ENCODE results near the gene KLLN.
A peak's percentile ranks its signal among the peaks of the same experiment; 100 is the strongest.
"Not testable (repeated sequence)": the region's sequence is repeated elsewhere in the genome, so short reads cannot be mapped to it uniquely, and the experiment has no call there.

The KLLN gene

GRCh38 chr10:87865241-87865881 is 2.0 kb upstream of the KLLN start:
- no peak for DNase-seq

DNA sequence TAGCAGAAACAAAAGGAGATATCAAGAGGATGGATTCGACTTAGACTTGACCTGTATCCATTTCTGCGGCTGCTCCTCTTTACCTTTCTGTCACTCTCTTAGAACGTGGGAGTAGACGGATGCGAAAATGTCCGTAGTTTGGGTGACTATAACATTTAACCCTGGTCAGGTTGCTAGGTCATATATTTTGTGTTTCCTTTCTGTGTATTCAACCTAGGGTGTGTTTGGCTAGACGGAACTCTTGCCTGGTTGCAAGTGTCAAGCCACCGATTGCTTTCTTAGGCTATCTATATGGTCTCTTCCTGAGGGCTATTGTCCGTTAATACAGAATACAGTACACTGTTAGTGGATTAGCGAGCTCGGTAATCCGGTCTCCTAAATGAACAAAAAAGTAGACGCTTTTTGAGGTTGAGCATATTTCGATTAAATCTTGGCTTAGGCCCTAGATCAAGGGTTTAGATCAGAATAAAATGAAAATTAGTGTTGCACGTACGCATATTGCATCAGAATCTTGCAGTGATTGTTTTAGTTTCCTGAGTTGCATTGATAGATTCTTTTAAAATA is 1.2 kb upstream of the KLLN start:
- DNase-seq: no peak

DNA sequence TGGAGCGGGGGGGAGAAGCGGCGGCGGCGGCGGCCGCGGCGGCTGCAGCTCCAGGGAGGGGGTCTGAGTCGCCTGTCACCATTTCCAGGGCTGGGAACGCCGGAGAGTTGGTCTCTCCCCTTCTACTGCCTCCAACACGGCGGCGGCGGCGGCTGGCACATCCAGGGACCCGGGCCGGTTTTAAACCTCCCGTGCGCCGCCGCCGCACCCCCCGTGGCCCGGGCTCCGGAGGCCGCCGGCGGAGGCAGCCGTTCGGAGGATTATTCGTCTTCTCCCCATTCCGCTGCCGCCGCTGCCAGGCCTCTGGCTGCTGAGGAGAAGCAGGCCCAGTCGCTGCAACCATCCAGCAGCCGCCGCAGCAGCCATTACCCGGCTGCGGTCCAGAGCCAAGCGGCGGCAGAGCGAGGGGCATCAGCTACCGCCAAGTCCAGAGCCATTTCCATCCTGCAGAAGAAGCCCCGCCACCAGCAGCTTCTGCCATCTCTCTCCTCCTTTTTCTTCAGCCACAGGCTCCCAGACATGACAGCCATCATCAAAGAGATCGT is 690 bp upstream of the KLLN start:
- peak; percentile 33 for DNase-seq

GRCh38 chr10:87862679-87863052 is 667 bp downstream of the KLLN start:
- no peak for DNase-seq

DNA sequence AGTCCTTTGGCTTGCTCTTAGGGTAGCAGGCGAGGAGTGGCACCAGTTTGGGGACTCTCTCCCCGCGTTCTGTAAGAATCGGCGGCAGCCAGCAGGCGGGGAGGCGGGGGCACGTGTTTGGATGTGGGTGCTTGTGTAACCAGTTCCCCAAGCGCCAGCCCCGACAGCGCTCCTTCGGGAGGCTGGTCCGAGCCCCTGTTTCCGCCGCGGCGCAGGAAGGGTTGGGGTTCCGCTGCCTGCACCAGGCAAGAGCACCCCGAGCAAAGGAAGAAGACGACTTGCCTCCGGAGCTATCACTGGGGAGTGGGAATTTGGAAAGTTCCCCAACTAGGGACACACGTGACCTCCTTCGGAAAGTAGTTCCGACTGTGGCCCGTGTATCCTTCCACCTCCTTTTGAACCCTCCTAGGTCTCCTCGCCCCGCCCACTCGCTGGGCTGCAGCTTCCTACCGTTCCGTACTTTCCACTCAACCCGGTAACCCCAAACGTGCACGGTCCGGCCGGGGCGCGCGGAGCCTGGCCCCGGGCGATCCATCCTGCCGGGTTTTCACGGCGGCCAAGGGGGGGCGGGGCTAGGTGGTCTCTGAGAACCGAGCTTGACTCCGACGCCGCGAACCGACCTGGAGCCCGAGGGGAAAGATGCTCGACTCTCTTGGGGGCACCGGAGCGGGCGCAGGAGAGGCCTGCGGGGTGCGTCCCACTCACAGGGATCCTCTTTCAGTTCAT is 1.2 kb downstream of the KLLN start:
- peak; percentile 96 for DNase-seq

DNA sequence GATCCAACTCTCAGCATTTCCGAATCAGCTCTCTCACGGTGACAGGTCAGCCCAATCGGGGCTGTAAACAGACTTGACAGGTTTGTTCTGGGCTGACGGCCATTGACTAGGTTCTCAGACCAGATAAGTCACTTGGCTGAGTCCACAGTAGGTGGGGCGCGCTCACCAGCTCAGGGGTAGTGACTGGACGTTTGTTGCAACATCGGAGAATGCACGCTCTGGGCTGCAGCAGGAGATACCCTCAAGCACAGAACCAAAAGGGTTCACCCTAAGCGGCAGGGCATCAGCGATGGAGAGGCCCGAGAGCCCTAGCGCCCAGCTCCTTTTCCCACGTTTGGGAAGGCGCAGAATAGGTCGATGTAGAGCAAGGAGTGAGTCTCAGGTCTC is 1.8 kb downstream of the KLLN start:
- DNase-seq: no peak

GRCh38 chr10:87860816-87861403 is 2.4 kb downstream of the KLLN start:
- no peak for DNase-seq

DNA sequence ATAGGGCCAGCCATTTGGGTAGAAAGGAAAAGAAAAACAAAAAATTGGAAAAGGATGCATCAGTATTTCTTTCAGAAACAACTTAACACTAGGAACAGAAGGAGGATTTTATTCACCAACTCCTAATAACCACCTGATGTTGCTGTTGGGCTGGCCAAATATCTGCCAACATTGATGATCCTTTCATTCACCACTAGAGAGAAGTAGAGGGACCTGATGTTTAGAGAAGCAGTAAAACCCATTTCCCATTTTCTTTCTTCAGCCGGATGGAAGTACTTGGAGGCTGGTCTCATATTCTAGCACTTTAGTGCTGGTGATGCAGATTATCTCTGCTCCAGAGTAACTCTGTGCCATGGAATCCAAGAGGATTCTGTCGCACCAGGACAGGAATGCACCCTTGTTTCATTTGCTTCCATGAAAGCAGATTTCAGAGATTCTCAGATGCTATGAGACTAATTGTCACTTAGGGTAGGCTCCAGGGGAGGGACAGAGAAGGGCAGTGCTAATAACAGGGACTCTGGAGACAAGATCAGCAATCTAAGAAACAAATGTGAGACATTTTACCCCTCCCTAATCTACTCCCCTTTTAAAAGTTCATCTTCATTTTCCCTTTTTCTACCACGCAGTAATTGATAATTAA is 3.1 kb downstream of the KLLN start:
- DNase-seq: peak; percentile 74

DNA sequence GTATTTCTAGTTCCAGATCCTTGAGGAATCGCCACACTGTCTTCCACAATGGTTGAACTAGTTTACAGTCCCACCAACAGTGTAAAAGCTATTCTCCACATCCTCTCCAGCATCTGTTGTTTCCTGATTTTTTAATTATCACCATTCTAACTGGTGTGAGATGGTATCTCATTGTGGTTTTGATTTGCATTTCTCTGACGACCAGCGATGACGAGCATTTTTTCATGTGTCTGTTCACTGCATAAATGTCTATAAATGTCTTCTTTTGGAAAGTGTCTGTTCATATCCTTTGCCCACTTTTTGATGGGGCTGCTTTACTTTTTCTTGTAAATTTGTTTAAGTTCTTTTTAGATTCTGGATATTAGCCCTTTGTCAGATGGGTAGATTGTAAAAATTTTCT is 7.7 kb downstream of the KLLN start:
- not testable (repeated sequence) for DNase-seq

- DNase-seq: not testable (repeated sequence)
Observed at GRCh38 chr10:87855247-87855646, 8.1 kb downstream of the KLLN start.

DNA sequence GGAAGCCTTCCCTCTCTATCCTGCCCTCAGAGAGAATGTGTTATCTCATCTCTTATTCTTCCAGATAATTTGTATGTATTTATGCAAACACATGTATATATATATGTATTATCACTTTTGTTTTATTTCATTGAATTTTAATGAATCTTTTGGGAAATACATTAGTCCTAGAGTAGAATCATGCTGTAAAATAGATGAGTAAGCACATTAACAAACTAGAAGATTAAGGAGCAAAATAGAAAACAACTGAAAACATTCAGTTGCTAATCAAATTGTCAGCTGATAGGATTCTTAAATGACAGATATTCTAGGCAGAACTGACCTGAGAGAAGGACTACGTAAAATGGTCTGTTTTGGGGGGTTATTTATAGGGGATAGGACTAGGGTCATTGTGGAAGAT is 11.2 kb downstream of the KLLN start:
- DNase-seq: no peak

GRCh38 chr10:87850742-87851205 is 12.6 kb downstream of the KLLN start:
- peak; percentile 54 for DNase-seq

GRCh38 chr10:87849001-87849400 is 14.3 kb downstream of the KLLN start:
- DNase-seq: no peak

GRCh38 chr10:87847550-87847949 is 15.8 kb downstream of the KLLN start:
- no peak for DNase-seq

DNA sequence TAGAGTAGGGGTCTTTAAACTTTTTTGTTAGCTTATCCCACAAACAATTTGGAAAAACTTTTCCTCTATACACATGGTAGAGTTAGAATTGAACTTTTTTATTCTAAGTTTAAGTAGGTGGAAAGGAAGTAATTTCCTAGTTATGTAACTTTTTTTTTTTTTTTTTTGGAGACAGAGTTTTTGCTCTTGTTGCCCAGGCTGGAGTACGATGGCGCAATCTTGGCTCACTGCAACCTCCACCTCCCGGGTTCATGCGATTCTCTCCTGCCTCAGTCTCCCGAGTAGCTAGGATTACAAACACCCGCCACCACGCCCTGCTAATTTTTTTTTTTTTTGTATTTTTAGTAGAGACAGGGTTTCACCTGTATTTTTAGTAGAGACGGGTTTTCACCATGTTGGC is 16.6 kb downstream of the KLLN start:
- not testable (repeated sequence) for DNase-seq

DNA sequence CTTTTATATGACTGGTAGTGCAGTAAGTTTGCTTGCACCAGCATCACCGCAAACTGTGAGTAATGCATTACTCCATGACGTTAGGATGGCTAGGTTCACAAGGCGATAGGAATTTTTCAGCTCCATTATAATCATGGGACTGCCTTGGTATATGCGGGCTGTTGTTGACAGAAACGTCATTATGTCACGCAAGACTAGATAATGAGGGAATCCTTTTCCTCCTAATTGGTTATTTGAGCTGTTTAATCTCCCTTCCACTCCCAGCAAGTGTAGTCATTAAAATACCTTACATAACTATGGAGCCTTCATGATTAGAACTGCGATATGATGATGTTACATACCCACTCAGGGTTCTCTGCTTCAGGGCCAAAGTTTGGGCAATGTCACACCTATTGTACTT is 17.3 kb downstream of the KLLN start:
- DNase-seq: no peak

DNA sequence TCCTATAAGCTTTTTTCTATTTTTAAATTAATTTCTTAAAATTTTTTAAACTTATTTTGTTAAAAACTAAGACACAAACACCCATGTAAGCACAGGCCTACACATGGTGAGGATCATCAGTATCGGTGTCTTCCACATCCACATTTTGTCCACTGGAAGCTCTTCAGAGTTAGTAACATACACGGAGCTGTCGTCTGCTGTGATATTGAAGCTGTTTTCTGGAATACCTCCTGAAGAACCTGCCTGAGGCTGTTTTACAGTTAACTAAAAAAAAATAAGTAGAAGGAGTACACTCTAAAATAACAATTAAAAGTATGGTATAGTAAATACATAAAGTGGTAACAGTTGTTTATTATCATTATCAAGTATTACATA is 17.7 kb downstream of the KLLN start:
- no peak for DNase-seq

GRCh38 chr10:87844837-87845623 is 18.3 kb downstream of the KLLN start:
- no peak for DNase-seq

DNA sequence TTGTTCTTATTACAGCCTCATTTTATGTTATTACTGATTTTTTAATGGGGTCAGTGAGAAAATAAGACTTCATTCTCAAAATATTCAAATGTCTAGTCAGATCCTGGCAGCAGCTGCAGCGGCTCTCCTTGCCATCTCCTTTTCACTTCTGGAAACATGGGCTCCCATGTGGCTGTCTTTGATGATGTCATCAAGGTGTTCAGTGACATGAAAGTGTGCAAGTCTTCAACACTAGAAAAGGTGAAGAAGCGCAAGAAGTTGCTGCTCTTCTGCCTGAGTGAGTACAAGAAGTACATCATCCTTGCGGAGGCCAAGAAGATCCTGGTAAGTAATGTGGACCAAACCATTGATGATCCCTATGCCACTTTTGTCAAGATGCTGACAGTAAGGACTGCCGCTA is 19.6 kb downstream of the KLLN start:
- DNase-seq: no peak

- DNase-seq: no peak
Observed at GRCh38 chr10:87842776-87843497, 20.4 kb downstream of the KLLN start.

DNA sequence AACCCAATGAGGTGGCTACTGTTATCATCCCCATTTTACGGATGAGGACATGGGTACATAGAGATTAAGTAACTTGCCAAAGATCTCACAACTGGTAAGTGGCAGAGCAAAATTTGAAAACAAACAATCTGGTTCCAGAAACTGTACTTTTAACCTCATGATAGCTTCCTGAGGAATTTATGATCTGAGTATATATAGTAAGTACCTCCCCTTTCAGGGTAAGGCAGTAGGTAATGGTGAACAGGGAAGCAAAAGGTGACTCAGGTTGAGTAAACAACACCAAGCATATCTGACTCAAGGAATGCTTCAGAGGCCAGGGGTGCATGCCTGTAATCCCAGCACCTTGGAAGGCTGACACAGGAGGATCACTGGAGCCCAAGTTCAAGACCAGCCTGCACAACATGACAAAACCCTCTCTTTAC is 21.1 kb downstream of the KLLN start:
- DNase-seq: no peak

GRCh38 chr10:87841186-87841585 is 22.1 kb downstream of the KLLN start:
- no peak for DNase-seq
